HEK293T (cell line): Measurements from ENCODE around the gene MOCS3.

Source experiments
- CTCF ChIA-PET: fragments of 350-600 bp; formaldehyde crosslinking; extraction: SDS; loops from one replicate; lab custom pipeline; 2021; ENCODE audit warnings: antibody characterized with exemption, inconsistent platforms; lab: Yijun Ruan, JAX
- POLR2A ChIA-PET: fragments of 350-600 bp; formaldehyde crosslinking; extraction: SDS; loops from one replicate; lab custom pipeline; 2020; ENCODE audit warnings: antibody characterized with exemption, inconsistent platforms; lab: Yijun Ruan, JAX
- DNase-seq: peaks from one replicate; pipeline ENCODE4 v3.0.0; 2012; ENCODE audit warnings: mixed read lengths; ENCODE audit errors: extremely low spot score
- ARNT ChIP-seq: fragments of 450-650 bp; IDR thresholded peaks from 2 replicates; pipeline ENCODE4 v1.6.1; 2017; ENCODE audit warnings: mild to moderate bottlenecking
- BHLHE40 ChIP-seq: fragments of 450-650 bp; IDR thresholded peaks from 2 replicates; pipeline ENCODE4 v1.6.1; 2016; ENCODE audit warnings: mild to moderate bottlenecking, moderate library complexity, borderline replicate concordance
- CTBP1 ChIP-seq: fragments of 450-650 bp; IDR thresholded peaks from 2 replicates; pipeline ENCODE4 v1.6.1; 2016; ENCODE audit warnings: borderline replicate concordance
- ELF4 ChIP-seq: fragments of 450-650 bp; IDR thresholded peaks from 2 replicates; pipeline ENCODE4 v1.6.1; 2017; ENCODE audit warnings: antibody characterized with exemption
- FOXA1 ChIP-seq: fragments of 450-650 bp; IDR thresholded peaks from 2 replicates; pipeline ENCODE4 v1.6.1; 2016; ENCODE audit warnings: mild to moderate bottlenecking
- FOXK2 ChIP-seq: fragments of 450-650 bp; IDR thresholded peaks from 2 replicates; pipeline ENCODE4 v1.6.1; 2016; ENCODE audit warnings: mild to moderate bottlenecking
- FOXM1 ChIP-seq: fragments of 450-650 bp; IDR thresholded peaks from 2 replicates; pipeline ENCODE4 v1.6.1; 2017; ENCODE audit warnings: mild to moderate bottlenecking, borderline replicate concordance
- HDGF ChIP-seq: fragments of 450-650 bp; IDR thresholded peaks from 2 replicates; pipeline ENCODE4 v1.6.1; 2017; ENCODE audit warnings: antibody characterized with exemption, borderline replicate concordance
- L3MBTL2 ChIP-seq: fragments of 450-650 bp; conservative IDR thresholded peaks from 2 replicates; pipeline ENCODE4 v1.6.1; 2016; ENCODE audit warnings: mild to moderate bottlenecking
- LEF1 ChIP-seq: fragments of 450-650 bp; IDR thresholded peaks from 2 replicates; pipeline ENCODE4 v1.6.1; 2017; ENCODE audit warnings: mild to moderate bottlenecking, borderline replicate concordance
- NFRKB ChIP-seq: fragments of 450-650 bp; IDR thresholded peaks from 2 replicates; pipeline ENCODE4 v1.6.1; 2016; ENCODE audit warnings: mild to moderate bottlenecking, moderate library complexity
- PKNOX1 ChIP-seq: fragments of 450-650 bp; IDR thresholded peaks from 2 replicates; pipeline ENCODE4 v1.6.1; 2016
- SP1 ChIP-seq: fragments of 450-650 bp; IDR thresholded peaks from 2 replicates; pipeline ENCODE4 v1.6.1; 2017
- SUZ12 ChIP-seq: fragments of 450-650 bp; IDR thresholded peaks from 2 replicates; pipeline ENCODE4 v1.6.1; 2016; ENCODE audit warnings: mild to moderate bottlenecking
- TARDBP ChIP-seq: fragments of 450-650 bp; IDR thresholded peaks from 2 replicates; pipeline ENCODE4 v1.6.1; 2016
- ZNF384 ChIP-seq: fragments of 450-650 bp; IDR thresholded peaks from 2 replicates; pipeline ENCODE4 v1.6.1; 2016

MOCS3 gene

GRCh38 chr20:50930139-50930975 is 28.3 kb upstream of the MOCS3 start:
- TF ChIP-seq ELF4 (no peak), NFRKB (no peak), ARNT (no peak), PKNOX1 (no peak), FOXK2 (no peak), SP1 (no peak), LEF1 (no peak), CTBP1 (no peak), HDGF (no peak)
- POLR2A ChIA-PET, result interaction anchor here (0.8 to 3.8 kb wide), 8 partner anchors 11 to 140 kb away, joined by 3 to 26 read pairs (median 6); partner anchors contain the start of genes BCAS4, DPM1 and MOCS3
- CTCF ChIA-PET, result interaction anchor here (0.5 to 1.8 kb wide), 13 partner anchors 10 to 752 kb away, joined by 3 to 15 read pairs (median 4); partner anchors contain the start of gene BCAS4
- no peak for DNase-seq

GRCh38 chr20:50930976-50931305 is 27.7 kb upstream of the MOCS3 start:
- POLR2A ChIA-PET, result interaction anchor here (0.7 to 3.8 kb wide), 15 partner anchors 8 to 298 kb away, joined by 3 to 26 read pairs (median 4); partner anchors contain the start of genes BCAS4, DPM1 and MOCS3
- CTCF ChIA-PET, result interaction anchor here (0.6 to 1.2 kb wide), 5 partner anchors 11 to 305 kb away, joined by 3 to 6 read pairs (median 4); no protein-coding TSS in a partner anchor
- TF ChIP-seq NFRKB (no peak), CTBP1 (no peak), TARDBP (no peak), FOXM1 (0 out of 2 replicates have a peak, but pooled peaks have one; percentile 6), FOXK2 (no peak)
- DNase-seq, result no peak

- ChIA-PET CTCF (interaction anchor here (0.6 to 1.2 kb wide), 5 partner anchors 11 to 945 kb away, joined by 3 to 6 read pairs (median 4); no protein-coding TSS in a partner anchor), POLR2A (interaction anchor here (0.7 to 3.8 kb wide), 15 partner anchors 9 to 299 kb away, joined by 3 to 26 read pairs (median 4); partner anchors contain the start of genes BCAS4, DPM1 and MOCS3)
- TF ChIP-seq SP1, result no peak
- TF ChIP-seq NFRKB, result peak; percentile 54; the same call in 1 of the 2 replicates
- TF ChIP-seq L3MBTL2, result peak; percentile 93
- TF ChIP-seq ELF4, result no peak
- TF ChIP-seq BHLHE40, result no peak
- 0 out of 2 replicates have a peak, but pooled peaks have one; percentile 31 for TF ChIP-seq FOXM1
- peak; percentile 63 for DNase-seq
These were observed 27.2 kb upstream of the MOCS3 start, which contains the start of gene ADNP for GRCh38 chr20:50931306-50932015. Gene ADNP (minus strand): TSS chr20:50931437. CDS start chr20:50903996, 27,441 bp downstream.

- ChIA-PET CTCF (interaction anchor here (0.6 to 0.8 kb wide), 3 partner anchors 190 to 945 kb away, joined by 3 to 10 read pairs (median 3); no protein-coding TSS in a partner anchor), POLR2A (interaction anchor here (0.6 to 3.8 kb wide), 10 partner anchors 8 to 142 kb away, joined by 3 to 26 read pairs (median 4); partner anchors contain the start of genes BCAS4, DPM1 and MOCS3)
- DNase-seq, result no peak
- peak; percentile 20; the same call in 1 of the 2 replicates for TF ChIP-seq L3MBTL2
- TF ChIP-seq ARNT, result no peak
- no peak for TF ChIP-seq FOXM1
These were observed 26.6 kb upstream of the MOCS3 start for GRCh38 chr20:50932016-50932485.

GRCh38 chr20:50932691-50933280 is 25.8 kb upstream of the MOCS3 start:
- ChIA-PET POLR2A (interaction anchor here (0.6 to 3.8 kb wide), 3 partner anchors 25 to 138 kb away, joined by 3 to 26 read pairs (median 3); partner anchors contain the start of genes BCAS4, DPM1 and MOCS3), CTCF (interaction anchor here (0.6 to 1.9 kb wide), 3 partner anchors 138 to 500 kb away, joined by 3 to 10 read pairs (median 4); partner anchors contain the start of gene BCAS4)
- DNase-seq, result no peak
- no peak for TF ChIP-seq SUZ12
- TF ChIP-seq SP1, result no peak
- TF ChIP-seq ELF4, result no peak
- no peak for TF ChIP-seq ZNF384
- TF ChIP-seq CTBP1, result no peak
- TF ChIP-seq FOXK2, result no peak
- no peak for TF ChIP-seq TARDBP
- TF ChIP-seq L3MBTL2, result no peak
- no peak for TF ChIP-seq ARNT
- TF ChIP-seq FOXA1, result no peak
- TF ChIP-seq BHLHE40, result no peak
- no peak for TF ChIP-seq PKNOX1
- TF ChIP-seq FOXM1, result no peak
- TF ChIP-seq NFRKB, result no peak
- TF ChIP-seq HDGF, result no peak
- no peak for TF ChIP-seq LEF1

GRCh38 chr20:50933589-50933988 is 25.0 kb upstream of the MOCS3 start:
- ChIA-PET CTCF (interaction anchor here (1.9 kb wide), 1 partner anchor 139 kb away, joined by 4 read pairs; the partner anchor contains the start of gene BCAS4), POLR2A (no interaction called here)
- TF ChIP-seq HDGF, result no peak
- TF ChIP-seq LEF1, result no peak
- TF ChIP-seq SUZ12, result no peak
- no peak for TF ChIP-seq FOXM1
- no peak for TF ChIP-seq TARDBP
- no peak for TF ChIP-seq NFRKB
- TF ChIP-seq BHLHE40, result no peak
- no peak for TF ChIP-seq ARNT
- TF ChIP-seq FOXA1, result no peak
- TF ChIP-seq ELF4, result no peak
- no peak for TF ChIP-seq FOXK2
- no peak for TF ChIP-seq L3MBTL2
- no peak for TF ChIP-seq PKNOX1
- TF ChIP-seq CTBP1, result no peak
- TF ChIP-seq SP1, result no peak
- TF ChIP-seq ZNF384, result no peak
- no peak for DNase-seq
